GM12892 (cell line): Measurements from ENCODE around the gene FRMPD4.

Experiments
- DNase-seq: peaks from one replicate; pipeline ENCODE4 v3.0.0; 2011; ENCODE audit not compliant: insufficient read length
- FAIRE-seq: peaks from 2 replicates; lab custom pipeline; 2011; peaks lifted over from hg19 to GRCh38; lab: Jason Lieb, UNC
- POLR2A ChIP-seq: IDR thresholded peaks from 2 replicates; pipeline ENCODE4 v1.6.1; 2011; ENCODE audit warnings: low read depth, low read length, control low read depth
- POLR2AphosphoS5 ChIP-seq: IDR thresholded peaks from 2 replicates; pipeline ENCODE4 v1.6.1; 2011; ENCODE audit warnings: low read depth, low read length, control low read depth
- TAF1 ChIP-seq: IDR thresholded peaks from 2 replicates; pipeline ENCODE4 v1.6.1; 2011; ENCODE audit warnings: low read depth, mild to moderate bottlenecking, control low read depth, low read length, borderline replicate concordance

FRMPD4 gene

DNA sequence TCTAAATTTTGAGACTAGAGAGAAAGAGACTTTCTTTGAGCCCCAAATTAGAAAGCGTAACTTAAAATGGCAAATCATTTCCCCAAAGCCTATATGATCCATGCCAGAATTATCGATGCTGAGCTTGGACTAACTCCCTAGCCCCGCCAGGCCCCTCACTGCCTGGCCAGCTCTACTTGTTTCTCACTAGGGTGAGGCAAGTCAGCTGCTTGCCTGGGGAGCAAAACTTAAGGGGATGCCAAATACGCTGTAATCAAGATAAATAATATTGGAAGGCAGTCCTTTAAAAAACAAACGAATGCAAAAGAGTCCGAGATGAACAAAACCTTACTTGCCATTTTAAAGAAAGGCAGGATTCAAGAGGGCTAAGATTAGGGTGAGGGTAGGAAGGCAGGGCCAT lies 236.0 kb downstream of the FRMPD4 start:
- no peak for DNase-seq
- TF ChIP-seq POLR2AphosphoS5 = no peak
- no peak for TF ChIP-seq TAF1
- no peak for TF ChIP-seq POLR2A
- no peak for FAIRE-seq

DNA sequence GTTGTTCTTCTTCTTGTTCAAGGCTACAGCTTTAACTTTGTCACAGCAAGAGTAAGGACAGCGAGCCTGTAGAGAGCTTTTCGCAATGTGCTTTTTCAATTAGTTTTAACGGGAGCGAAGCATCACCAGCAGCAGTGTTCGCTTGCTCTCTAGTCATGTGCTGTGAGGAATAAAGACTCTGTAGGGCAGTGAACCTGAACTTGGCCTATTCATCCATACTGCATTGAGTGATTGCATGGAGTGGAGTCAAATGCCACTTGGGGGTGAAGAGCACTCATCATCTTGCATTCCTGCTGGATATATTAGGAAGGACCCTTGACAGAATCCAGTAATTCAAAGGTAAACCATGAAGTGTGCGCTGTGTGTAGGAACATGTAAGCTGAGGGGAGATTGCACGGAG lies 240.0 kb downstream of the FRMPD4 start:
- DNase-seq (no peak), FAIRE-seq (no peak)
- TF ChIP-seq TAF1 = no peak

GRCh38 chrX:12378706-12379105 lies 240.4 kb downstream of the FRMPD4 start:
- DNase-seq = no peak
- TF ChIP-seq POLR2A (no peak), POLR2AphosphoS5 (no peak), TAF1 (no peak)
- no peak for FAIRE-seq

GRCh38 chrX:12379671-12380070 lies 241.4 kb downstream of the FRMPD4 start:
- TF ChIP-seq TAF1 = no peak
- TF ChIP-seq POLR2AphosphoS5 = no peak
- no peak for TF ChIP-seq POLR2A
- FAIRE-seq (no peak), DNase-seq (no peak)

GRCh38 chrX:12383196-12383595 lies 244.9 kb downstream of the FRMPD4 start:
- no peak for TF ChIP-seq POLR2AphosphoS5
- TF ChIP-seq TAF1 = no peak
- TF ChIP-seq POLR2A = no peak
- FAIRE-seq (no peak), DNase-seq (no peak)

DNA sequence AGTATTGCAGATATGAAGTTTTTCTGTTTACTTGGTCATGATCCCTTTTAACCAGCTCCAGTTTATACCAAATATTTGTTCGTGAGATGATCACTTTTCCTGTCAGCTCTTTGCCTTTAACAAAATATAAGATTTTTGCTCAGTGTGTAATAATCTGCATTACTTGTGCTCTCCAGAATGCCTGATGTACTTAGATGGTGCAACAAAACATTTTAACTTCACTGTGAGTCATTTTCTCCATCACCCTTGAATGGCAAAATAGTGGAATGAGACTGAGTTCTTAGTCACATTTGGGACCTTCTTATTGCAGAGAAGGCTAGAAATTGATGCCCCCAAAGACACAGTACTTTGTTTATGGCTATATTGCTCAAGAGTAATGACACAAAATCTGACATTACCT lies 252.0 kb downstream of the FRMPD4 start:
- DNase-seq (no peak), FAIRE-seq (no peak)
- TF ChIP-seq POLR2AphosphoS5 (no peak), TAF1 (no peak), POLR2A (no peak)

- DNase-seq = no peak
- TF ChIP-seq POLR2AphosphoS5 (no peak), POLR2A (no peak), TAF1 (no peak)
- FAIRE-seq = no peak
Measured at GRCh38 chrX:12396584-12396983, 258.3 kb downstream of the FRMPD4 start.

GRCh38 chrX:12400218-12400617 lies 261.9 kb downstream of the FRMPD4 start:
- no peak for DNase-seq
- FAIRE-seq = no peak
- TF ChIP-seq TAF1 = no peak

GRCh38 chrX:12401252-12401651 lies 263.0 kb downstream of the FRMPD4 start:
- DNase-seq (no peak), FAIRE-seq (no peak)
- no peak for TF ChIP-seq POLR2AphosphoS5
- no peak for TF ChIP-seq TAF1
- TF ChIP-seq POLR2A = no peak

GRCh38 chrX:12403474-12404082 lies 265.3 kb downstream of the FRMPD4 start:
- FAIRE-seq (no peak), DNase-seq (no peak)
- TF ChIP-seq TAF1 (no peak), POLR2A (no peak), POLR2AphosphoS5 (no peak)

DNA sequence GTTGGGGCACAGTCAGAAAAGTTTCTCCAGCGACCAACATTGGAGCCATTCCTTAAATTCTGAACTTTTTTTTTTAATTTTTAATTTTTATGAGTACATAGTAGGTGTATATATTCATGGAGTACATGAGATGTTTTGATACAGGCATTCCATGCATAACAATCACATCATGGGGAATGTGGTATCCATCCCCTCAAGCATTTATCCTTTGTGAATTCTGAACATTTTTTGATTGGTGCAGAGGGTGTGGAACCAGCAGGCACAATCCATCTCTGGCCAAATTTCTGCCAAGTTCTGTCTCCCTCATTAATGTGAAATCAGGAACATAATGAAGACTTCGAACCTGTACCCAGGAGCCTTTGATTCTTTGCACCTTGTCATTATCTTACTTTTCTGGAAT lies 267.0 kb downstream of the FRMPD4 start:
- FAIRE-seq (no peak), DNase-seq (no peak)
- TF ChIP-seq POLR2AphosphoS5 (no peak), TAF1 (no peak), POLR2A (no peak)

- DNase-seq (no peak), FAIRE-seq (no peak)
- TF ChIP-seq TAF1 = no peak
- TF ChIP-seq POLR2AphosphoS5 = no peak
- TF ChIP-seq POLR2A = no peak
Measured at GRCh38 chrX:12410523-12410922, 272.2 kb downstream of the FRMPD4 start.

DNA sequence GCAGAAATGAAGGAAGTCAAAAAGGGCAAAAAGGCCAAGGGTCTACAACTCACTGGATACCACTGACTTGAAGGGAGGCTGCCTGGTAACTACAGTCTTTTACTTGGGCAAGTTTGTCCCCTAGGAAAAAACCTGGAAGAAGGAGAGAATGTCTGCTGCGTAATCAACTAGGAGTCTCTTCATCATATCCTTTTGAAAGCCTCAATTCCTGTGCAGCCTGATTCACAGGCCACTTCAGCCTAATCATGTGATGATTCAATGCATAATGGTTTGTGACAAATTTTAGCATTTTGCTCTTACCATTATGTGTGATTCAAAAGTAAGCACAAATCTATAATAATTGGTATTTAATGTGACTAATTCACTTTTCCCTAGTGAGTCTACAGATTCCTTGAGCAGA lies 273.6 kb downstream of the FRMPD4 start:
- TF ChIP-seq POLR2A = no peak
- no peak for TF ChIP-seq POLR2AphosphoS5
- no peak for TF ChIP-seq TAF1

GRCh38 chrX:12412561-12412960 lies 274.3 kb downstream of the FRMPD4 start:
- FAIRE-seq = no peak
- no peak for DNase-seq
- TF ChIP-seq TAF1 = no peak
- no peak for TF ChIP-seq POLR2A
- TF ChIP-seq POLR2AphosphoS5 = no peak

More for the DNA sequence above, 273.6 kb downstream of the FRMPD4 start:
- no peak for DNase-seq
- no peak for FAIRE-seq
